ENCODE data around the gene CSRP3. TPM values are rescaled to one million over a fixed set of nuclear protein-coding genes. Genes with fewer than 3 reads are reported as not detected.

Gene CSRP3
- total RNA-seq, 1 donor from 2014 or later = not detected

DNA sequence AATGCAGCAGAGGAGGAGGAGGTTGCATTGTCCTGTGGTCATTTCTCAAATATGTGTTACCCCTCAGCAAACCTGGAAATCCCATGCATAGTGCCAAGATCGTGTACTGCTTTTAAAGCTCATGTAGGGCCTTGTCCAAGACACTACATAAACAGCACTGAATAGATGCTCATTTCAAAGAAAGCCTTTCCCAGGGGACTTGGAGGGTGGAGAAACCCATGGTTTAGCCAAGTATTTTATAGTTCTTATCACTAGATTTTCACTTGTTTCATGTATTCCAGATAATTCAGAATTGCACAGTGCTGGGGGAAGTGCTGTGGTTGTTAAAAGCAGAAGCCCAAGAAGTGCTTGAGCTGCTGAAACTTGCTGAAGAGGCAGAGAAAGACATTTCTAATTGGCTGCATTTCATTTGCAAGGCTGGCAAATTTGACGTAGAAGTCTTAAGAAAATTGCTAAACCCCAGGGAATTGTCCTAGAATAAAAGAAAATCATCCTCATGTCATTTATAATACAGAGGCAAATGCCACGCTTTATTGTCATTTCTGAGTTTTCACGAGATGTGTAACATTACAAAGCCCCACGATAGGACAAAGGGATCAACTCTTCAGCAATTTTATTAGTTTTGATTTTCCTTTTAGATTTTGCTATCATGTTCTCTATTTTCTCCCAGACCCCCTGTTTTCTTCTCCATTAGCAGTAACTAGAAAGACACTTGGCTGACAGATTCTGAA, 20.1 kb downstream of the CSRP3 start:
- CTCF ChIA-PET = no interaction called here
- Mint-ChIP-seq H3K4me3 (no peak overlapping the region), H3K9me3 (no peaks in the 10 kb centered on the region), H3K4me1 (peaks cover 5% of the 10 kb centered on the region), H3K27ac (no peak overlapping the region), H3K27me3 (no peaks in the 10 kb centered on the region), H3K36me3 (ENCODE audit: low read depth) (peaks cover 5% of the 10 kb centered on the region)
- POLR2A ChIA-PET = no interaction called here
- intact Hi-C loops (cut with micrococcal nuclease) = no loop called here
- DNase-seq = no peak
- ATAC-seq (ENCODE audit: low read depth) = no peak
- TF ChIP-seq, protein P1, sequence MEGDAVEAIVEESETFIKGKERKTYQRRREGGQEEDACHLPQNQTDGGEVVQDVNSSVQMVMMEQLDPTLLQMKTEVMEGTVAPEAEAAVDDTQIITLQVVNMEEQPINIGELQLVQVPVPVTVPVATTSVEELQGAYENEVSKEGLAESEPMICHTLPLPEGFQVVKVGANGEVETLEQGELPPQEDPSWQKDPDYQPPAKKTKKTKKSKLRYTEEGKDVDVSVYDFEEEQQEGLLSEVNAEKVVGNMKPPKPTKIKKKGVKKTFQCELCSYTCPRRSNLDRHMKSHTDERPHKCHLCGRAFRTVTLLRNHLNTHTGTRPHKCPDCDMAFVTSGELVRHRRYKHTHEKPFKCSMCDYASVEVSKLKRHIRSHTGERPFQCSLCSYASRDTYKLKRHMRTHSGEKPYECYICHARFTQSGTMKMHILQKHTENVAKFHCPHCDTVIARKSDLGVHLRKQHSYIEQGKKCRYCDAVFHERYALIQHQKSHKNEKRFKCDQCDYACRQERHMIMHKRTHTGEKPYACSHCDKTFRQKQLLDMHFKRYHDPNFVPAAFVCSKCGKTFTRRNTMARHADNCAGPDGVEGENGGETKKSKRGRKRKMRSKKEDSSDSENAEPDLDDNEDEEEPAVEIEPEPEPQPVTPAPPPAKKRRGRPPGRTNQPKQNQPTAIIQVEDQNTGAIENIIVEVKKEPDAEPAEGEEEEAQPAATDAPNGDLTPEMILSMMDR (IDR thresholded peaks at IDR 0.05) = no peak

DNA sequence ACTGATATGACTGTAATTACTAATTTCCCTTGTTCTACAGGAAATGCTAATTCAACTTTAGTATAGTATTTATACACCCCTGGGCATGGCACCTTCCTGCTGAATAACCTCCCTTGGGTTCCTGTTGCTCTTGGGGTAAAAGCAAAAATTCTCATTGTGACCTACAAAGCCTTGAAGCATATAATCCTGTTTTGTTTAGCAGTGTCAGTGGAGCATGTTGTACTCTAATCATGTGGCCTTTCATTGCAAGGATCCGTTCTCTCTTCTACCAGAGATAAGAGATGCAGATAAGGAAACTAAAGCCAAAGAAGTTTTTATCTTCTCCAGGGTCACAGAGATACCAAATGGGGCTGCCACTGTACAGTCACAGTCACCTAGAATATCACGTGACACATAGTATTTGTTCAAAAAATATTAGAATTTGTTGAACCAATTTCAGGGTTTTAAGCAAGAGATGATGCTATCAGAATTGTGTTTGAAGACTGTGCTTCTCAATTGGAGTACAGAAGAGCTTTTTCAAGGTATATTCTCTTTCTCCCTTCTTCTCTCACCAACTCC, 25.1 kb downstream of the CSRP3 start:
- ChIA-PET POLR2A (no interaction called here), CTCF (no interaction called here)
- Mint-ChIP-seq H3K4me1 (peaks cover 26% of the 10 kb centered on the region), H3K27ac (peak overlapping the region; percentile 20), H3K27me3 (no peaks in the 10 kb centered on the region), H3K9me3 (no peaks in the 10 kb centered on the region), H3K36me3 (ENCODE audit: low read depth) (peaks cover 42% of the 10 kb centered on the region), H3K4me3 (no peak overlapping the region)
- TF ChIP-seq, protein P1 (IDR thresholded peaks at IDR 0.05) = no peak
- DNase-seq (no peak), ATAC-seq (ENCODE audit: low read depth) (peak; percentile 40)
- intact Hi-C loops (cut with micrococcal nuclease) = loop anchor here (2.0 kb wide), 1 partner anchor 64 kb away; the partner anchor contains the start of gene E2F8

GRCh38 chr11:19173964-19174638, 27.7 kb downstream of the CSRP3 start:
- no peak overlapping the region for H3K4me3 Mint-ChIP-seq
- ATAC-seq (ENCODE audit: low read depth) (no peak), DNase-seq (no peak)
- H3K4me1 Mint-ChIP-seq = peaks cover 26% of the 10 kb centered on the region
- CTCF ChIA-PET = no interaction called here
- no peaks in the 10 kb centered on the region for H3K27me3 Mint-ChIP-seq
- intact Hi-C loops (cut with micrococcal nuclease) = no loop called here
- H3K9me3 Mint-ChIP-seq = no peaks in the 10 kb centered on the region
- POLR2A ChIA-PET = interaction anchor here (0.9 kb wide), 1 partner anchor 603 kb away, joined by 3 read pairs; no protein-coding TSS in a partner anchor
- H3K36me3 Mint-ChIP-seq (ENCODE audit: low read depth) = peaks cover 61% of the 10 kb centered on the region
- TF ChIP-seq, protein P1 (IDR thresholded peaks at IDR 0.05) = no peak
- peak overlapping the region; percentile 14 for H3K27ac Mint-ChIP-seq

GRCh38 chr11:19173004-19173689, 28.6 kb downstream of the CSRP3 start:
- ChIA-PET CTCF (no interaction called here), POLR2A (no interaction called here)
- TF ChIP-seq, protein P1 (IDR thresholded peaks at IDR 0.05) = no peak
- intact Hi-C loops (cut with micrococcal nuclease) = no loop called here
- peak overlapping the region; percentile 26 for H3K27ac Mint-ChIP-seq
- H3K27me3 Mint-ChIP-seq = no peaks in the 10 kb centered on the region
- H3K4me3 Mint-ChIP-seq = no peak overlapping the region
- no peaks in the 10 kb centered on the region for H3K9me3 Mint-ChIP-seq
- DNase-seq (no peak), ATAC-seq (ENCODE audit: low read depth) (no peak)
- peaks cover 69% of the 10 kb centered on the region for H3K36me3 Mint-ChIP-seq (ENCODE audit: low read depth)
- peaks cover 26% of the 10 kb centered on the region for H3K4me1 Mint-ChIP-seq

GRCh38 chr11:19168090-19168489, 33.7 kb downstream of the CSRP3 start:
- Mint-ChIP-seq H3K4me1 (no peaks in the 10 kb centered on the region), H3K9me3 (no peaks in the 10 kb centered on the region), H3K27me3 (no peaks in the 10 kb centered on the region), H3K27ac (no peak overlapping the region), H3K36me3 (ENCODE audit: low read depth) (peaks cover 86% of the 10 kb centered on the region), H3K4me3 (no peak overlapping the region)
- CTCF ChIA-PET = no interaction called here
- DNase-seq = no peak
- TF ChIP-seq, protein P1 (IDR thresholded peaks at IDR 0.05) = no peak
- no peak for ATAC-seq (ENCODE audit: low read depth)
- intact Hi-C loops (cut with micrococcal nuclease) = loop anchor here (10.0 kb wide), 1 partner anchor 387 kb away; no protein-coding TSS in a partner anchor
- POLR2A ChIA-PET = no interaction called here
